Vagina (tissue), 2 donors: ENCODE data around the gene CHRNA4. TPM values are rescaled to one million over a fixed set of nuclear protein-coding genes. Genes with fewer than 3 reads are reported as not detected.

Experiments used
- DNase-seq, 2 donors: peaks; one replicate each; pipeline ENCODE4 v3.0.0-alpha.2; 2017; ENCODE audit errors: extremely low spot score in 2 of 2
- H3K27ac ChIP-seq: fragments of 200-600 bp; sonication (generic); one replicate; pipeline ENCODE4 v1.5.1; 2019
- H3K27me3 ChIP-seq: fragments of 200-600 bp; sonication (generic); one replicate; pipeline ENCODE4 v1.5.1; 2019
- H3K36me3 ChIP-seq, 2 donors: fragments of 200-600 bp; sonication (generic); one replicate each; pipeline ENCODE4 v1.5.1; 2017 to 2019
- H3K4me1 ChIP-seq: fragments of 200-600 bp; sonication (generic); one replicate; pipeline ENCODE4 v1.5.1; 2019
- H3K4me3 ChIP-seq, 2 donors: fragments of 200-600 bp; sonication (generic); 1 replicate in 1 of 2; 2 replicates in 1 of 2; pipeline ENCODE4 v1.5.1; 2016 to 2019
- H3K9me3 ChIP-seq: fragments of 200-600 bp; sonication (generic); one replicate; pipeline ENCODE4 v1.5.1; 2019
- POLR2A ChIP-seq, 2 donors: fragments of 450-650 bp; IDR thresholded peaks; one replicate each; pipeline ENCODE4 v1.6.1; 2017; ENCODE audit warnings: antibody characterized with exemption in 2 of 2, mild to moderate bottlenecking in 2 of 2, moderate library complexity in 2 of 2
- POLR2AphosphoS5 ChIP-seq, 2 donors: sonication (generic); formaldehyde crosslinking; IDR thresholded peaks; one replicate each; pipeline ENCODE4 v1.9.0; 2017; ENCODE audit warnings: antibody characterized with exemption in 2 of 2, mild to moderate bottlenecking in 2 of 2, low read depth in 1 of 2; ENCODE audit not compliant: insufficient read depth in 1 of 2
- intact Hi-C: fragments of 100-400 bp; cut with DNase I; formaldehyde crosslinking; loops from one replicate; pipeline ENCODE4 v1.15.1; 2023
- total RNA-seq: library from RNA; depleted of rRNA; stranded (reverse); fragments of >200 nt; gene quantifications from one replicate; pipeline ENCODE4 v1.2.3, GENCODE V29; 2016
- TF ChIP-seq, protein P1 (sequence below), 3 experiments: fragments of 450-650 bp in 2 of 3; fragments of 200-600 bp in 1 of 3; sonication (generic) in 1 of 3; IDR thresholded peaks; one replicate each; pipeline ENCODE4 v1.5.1; 2017 to 2019; ENCODE audit warnings: antibody characterized with exemption in 3 of 3, mild to moderate bottlenecking in 2 of 3, moderate library complexity in 2 of 3

CHRNA4 gene
- total RNA-seq, 1 donor from 2014 or later, result 0.25 TPM

DNA sequence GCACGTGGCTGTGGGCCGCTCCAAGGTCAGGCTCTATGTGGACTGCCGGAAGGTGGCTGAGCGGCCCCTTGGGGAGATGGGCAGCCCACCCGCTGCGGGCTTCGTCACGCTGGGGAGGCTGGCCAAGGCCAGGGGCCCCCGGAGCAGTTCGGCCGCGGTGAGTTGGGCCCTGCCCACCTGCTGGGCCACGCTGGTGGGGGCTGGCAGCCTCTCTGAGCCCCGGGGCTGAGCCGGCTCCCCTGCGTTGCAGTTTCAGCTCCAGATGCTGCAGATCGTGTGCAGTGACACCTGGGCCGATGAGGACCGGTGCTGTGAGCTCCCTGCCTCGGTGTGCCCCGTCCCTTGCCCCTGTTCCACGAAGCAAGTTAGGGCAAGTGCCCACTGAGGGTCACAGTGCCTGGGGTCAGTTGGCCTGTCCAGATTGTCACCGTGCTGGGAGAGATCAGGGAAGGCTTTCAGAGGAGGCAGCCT lies 41.1 kb downstream of the CHRNA4 start:
- H3K27me3 ChIP-seq, result no peaks in the 10 kb centered on the region
- DNase-seq, result no peak

DNA sequence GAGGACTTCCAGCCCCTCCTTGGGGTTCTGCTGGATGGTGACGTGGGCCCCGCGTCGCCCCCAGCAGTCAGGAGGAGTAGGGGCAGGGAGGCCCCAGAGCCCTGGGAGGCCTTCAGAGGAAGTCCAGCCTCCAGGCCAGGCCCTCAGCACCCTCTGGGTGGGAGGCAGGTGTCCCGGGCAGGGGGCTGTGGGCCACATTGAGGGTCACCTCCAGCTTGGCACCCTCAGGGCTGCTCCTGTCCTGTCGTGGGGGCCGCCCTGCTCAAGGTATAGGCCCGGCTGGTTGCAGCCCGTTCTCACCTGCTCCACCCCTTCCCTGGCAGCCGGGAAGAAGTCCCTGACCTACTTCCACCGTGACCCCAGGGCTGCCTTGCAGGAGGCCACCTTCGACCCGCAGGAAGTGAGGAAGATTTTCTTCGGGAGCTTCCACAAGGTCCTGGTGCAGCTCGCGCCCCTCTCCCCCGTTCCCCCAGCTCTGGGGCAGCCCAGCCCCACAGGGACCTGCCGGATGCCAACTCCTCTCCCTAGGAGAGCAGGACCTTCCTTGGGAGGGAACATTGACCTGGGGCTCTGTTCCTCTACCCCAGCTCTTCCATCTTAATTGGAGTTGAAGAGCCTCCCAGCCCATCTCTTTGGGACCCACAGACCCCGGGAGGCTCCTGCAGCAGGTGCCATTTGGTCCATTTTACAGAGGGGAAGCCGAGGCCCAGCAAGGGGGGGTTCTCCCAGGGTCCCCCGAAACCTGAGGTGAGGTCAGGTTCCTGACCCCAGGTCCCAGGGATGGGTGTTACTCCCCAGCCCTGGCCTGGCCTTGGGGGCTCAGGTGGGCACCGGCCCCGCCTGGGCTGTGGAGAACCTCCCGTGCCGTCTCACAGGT lies 41.7 kb downstream of the CHRNA4 start:
- Histone ChIP-seq H3K36me3 (no peaks in the 10 kb centered on the region), H3K4me1 (peaks cover 7% of the 10 kb centered on the region), H3K27ac (no peak overlapping the region), H3K9me3 (no peaks in the 10 kb centered on the region), H3K27me3 (no peaks in the 10 kb centered on the region), H3K4me3 (no peak overlapping the region)
- DNase-seq, result no peak
- no peak for TF ChIP-seq POLR2A (IDR thresholded peaks at IDR 0.05)
- no peak for TF ChIP-seq POLR2AphosphoS5 (IDR thresholded peaks at IDR 0.05; ENCODE audit: insufficient read depth in 1 of 2, low read depth in 1 of 2)
- TF ChIP-seq, protein P1, sequence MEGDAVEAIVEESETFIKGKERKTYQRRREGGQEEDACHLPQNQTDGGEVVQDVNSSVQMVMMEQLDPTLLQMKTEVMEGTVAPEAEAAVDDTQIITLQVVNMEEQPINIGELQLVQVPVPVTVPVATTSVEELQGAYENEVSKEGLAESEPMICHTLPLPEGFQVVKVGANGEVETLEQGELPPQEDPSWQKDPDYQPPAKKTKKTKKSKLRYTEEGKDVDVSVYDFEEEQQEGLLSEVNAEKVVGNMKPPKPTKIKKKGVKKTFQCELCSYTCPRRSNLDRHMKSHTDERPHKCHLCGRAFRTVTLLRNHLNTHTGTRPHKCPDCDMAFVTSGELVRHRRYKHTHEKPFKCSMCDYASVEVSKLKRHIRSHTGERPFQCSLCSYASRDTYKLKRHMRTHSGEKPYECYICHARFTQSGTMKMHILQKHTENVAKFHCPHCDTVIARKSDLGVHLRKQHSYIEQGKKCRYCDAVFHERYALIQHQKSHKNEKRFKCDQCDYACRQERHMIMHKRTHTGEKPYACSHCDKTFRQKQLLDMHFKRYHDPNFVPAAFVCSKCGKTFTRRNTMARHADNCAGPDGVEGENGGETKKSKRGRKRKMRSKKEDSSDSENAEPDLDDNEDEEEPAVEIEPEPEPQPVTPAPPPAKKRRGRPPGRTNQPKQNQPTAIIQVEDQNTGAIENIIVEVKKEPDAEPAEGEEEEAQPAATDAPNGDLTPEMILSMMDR (IDR thresholded peaks at IDR 0.05), result no peak
- intact Hi-C loops, result no loop called here

More for the DNA sequence above, 41.1 kb downstream of the CHRNA4 start:
- H3K36me3 ChIP-seq, result no peaks in the 10 kb centered on the region
- H3K27ac ChIP-seq, result no peak overlapping the region
- intact Hi-C loops, result no loop called here
- H3K9me3 ChIP-seq, result no peaks in the 10 kb centered on the region
- TF ChIP-seq POLR2AphosphoS5 (IDR thresholded peaks at IDR 0.05; ENCODE audit: insufficient read depth in 1 of 2, low read depth in 1 of 2) (no peak), POLR2A (IDR thresholded peaks at IDR 0.05) (no peak)
- TF ChIP-seq, protein P1 (IDR thresholded peaks at IDR 0.05), result no peak
- peaks cover 7% of the 10 kb centered on the region for H3K4me1 ChIP-seq
- no peak overlapping the region for H3K4me3 ChIP-seq

DNA sequence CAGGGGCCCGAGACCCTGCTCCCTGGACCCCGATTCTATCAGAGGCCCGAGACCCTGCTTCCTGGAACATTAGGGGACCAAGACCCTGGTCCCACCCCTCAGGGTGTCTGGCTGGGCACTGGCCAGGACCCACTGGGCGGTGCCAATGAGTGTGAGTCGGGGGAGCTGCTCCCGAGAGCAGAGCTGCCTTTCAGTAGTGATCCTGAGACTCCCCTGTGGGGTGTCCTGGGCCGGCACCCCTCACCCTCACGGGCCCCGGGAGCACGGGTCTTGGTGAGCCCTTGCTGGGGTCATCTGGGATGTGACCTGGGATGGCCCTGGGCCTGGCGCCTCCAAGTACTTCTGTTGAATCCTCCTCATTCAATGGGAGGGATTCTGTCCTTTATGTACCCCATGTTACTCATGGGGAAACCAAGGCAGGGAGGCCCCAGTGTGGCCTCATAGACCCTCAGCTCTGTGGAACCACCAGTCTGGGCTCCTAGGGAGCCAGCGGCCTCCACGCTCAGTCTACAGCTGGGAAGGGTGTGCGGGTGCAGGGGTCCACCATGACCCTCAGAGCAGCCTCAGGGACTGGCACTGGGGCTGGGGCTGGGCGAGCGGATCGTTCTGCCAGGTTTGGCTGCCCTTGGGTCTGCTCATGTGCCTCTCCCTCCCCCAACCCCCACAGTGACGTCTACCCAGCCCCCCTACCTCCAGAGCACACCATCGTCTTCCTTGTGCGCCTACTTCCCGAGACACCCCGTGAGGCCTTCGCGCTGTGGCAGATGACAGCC lies 42.6 kb downstream of the CHRNA4 start:
- Histone ChIP-seq H3K27ac (no peak overlapping the region), H3K4me1 (peaks cover 7% of the 10 kb centered on the region), H3K4me3 (no peak overlapping the region), H3K9me3 (no peaks in the 10 kb centered on the region), H3K36me3 (no peaks in the 10 kb centered on the region), H3K27me3 (no peaks in the 10 kb centered on the region)
- TF ChIP-seq POLR2A (IDR thresholded peaks at IDR 0.05) (no peak), POLR2AphosphoS5 (IDR thresholded peaks at IDR 0.05; ENCODE audit: insufficient read depth in 1 of 2, low read depth in 1 of 2) (no peak)
- TF ChIP-seq, protein P1 (IDR thresholded peaks at IDR 0.05), result no peak
- intact Hi-C loops, result no loop called here
- DNase-seq, result no peak

- TF ChIP-seq POLR2A (IDR thresholded peaks at IDR 0.05) (no peak), POLR2AphosphoS5 (IDR thresholded peaks at IDR 0.05; ENCODE audit: insufficient read depth in 1 of 2, low read depth in 1 of 2) (no peak)
- TF ChIP-seq, protein P1 (IDR thresholded peaks at IDR 0.05), result no peak
- intact Hi-C loops, result no loop called here
- Histone ChIP-seq H3K4me1 (peaks cover 7% of the 10 kb centered on the region), H3K27ac (no peak overlapping the region), H3K4me3 (no peak overlapping the region), H3K27me3 (no peaks in the 10 kb centered on the region), H3K36me3 (no peaks in the 10 kb centered on the region), H3K9me3 (no peaks in the 10 kb centered on the region)
- no peak for DNase-seq
Measured at GRCh38 chr20:63317601-63318291, 43.4 kb downstream of the CHRNA4 start.
